Measurements from ENCODE around the gene RSBN1L. TPM values are rescaled to one million over a fixed set of nuclear protein-coding genes. Genes with fewer than 3 reads are reported as not detected.

Gene RSBN1L
- 8.6 and 10.9 TPM in 2 replicates for total RNA-seq

GRCh38 chr7:77696057-77696642 lies at the start of gene RSBN1L:
Gene RSBN1L, plus strand, starts transcription at chr7:77696459. Its CDS starts 11 bp downstream, at chr7:77696470.

GRCh38 chr7:77798394-77799077 lies 102.3 kb downstream of the RSBN1L start, which contains the start of the genes PHTF2 and TMEM60:
Gene PHTF2, plus strand, starts transcription at chr7:77798773.
Gene TMEM60, minus strand, starts transcription at chr7:77798434. Its CDS starts 4,061 bp downstream, at chr7:77794373.

Other genes starting within 250 kb of the RSBN1L start
- 12.5 and 15.3 TPM in 2 replicates for gene PTPN12, start 159.2 kb upstream of the RSBN1L start, total RNA-seq
- gene TMEM60, start 102.0 kb downstream of the RSBN1L start, total RNA-seq, result 21.2 and 22.4 TPM in 2 replicates
- 17.8 and 19.6 TPM in 2 replicates for gene PHTF2, start 102.3 kb downstream of the RSBN1L start, total RNA-seq